Thymus (tissue), 11 donors: ENCODE data around the gene WDR82. TPM values are rescaled to one million over a fixed set of nuclear protein-coding genes. Genes with fewer than 3 reads are reported as not detected.

ENCODE experiments used
- DNase-seq, 9 donors: peaks; one replicate each; pipeline ENCODE4 v3.0.0-alpha.2; 2013; ENCODE audit warnings: low spot score in 9 of 9, low read depth in 6 of 9, missing footprints in 1 of 9
- H3K27ac ChIP-seq, 2 donors: one replicate each; pipeline ENCODE4 v1.5.1; 2013; ENCODE audit warnings: control low read depth in 1 of 2, low read depth in 1 of 2, low read length in 1 of 2, mild to moderate bottlenecking in 1 of 2, moderate library complexity in 1 of 2
- H3K27me3 ChIP-seq, 2 donors: one replicate each; pipeline ENCODE4 v1.5.1; 2013; ENCODE audit warnings: low read length in 1 of 2; ENCODE audit not compliant: control insufficient read depth in 2 of 2, insufficient read depth in 1 of 2
- H3K36me3 ChIP-seq, 2 donors: one replicate each; pipeline ENCODE4 v1.5.1; 2013; ENCODE audit warnings: low read length in 1 of 2, mild to moderate bottlenecking in 1 of 2, moderate library complexity in 1 of 2; ENCODE audit not compliant: control insufficient read depth in 2 of 2, insufficient read depth in 2 of 2
- H3K4me1 ChIP-seq, 2 donors: one replicate each; pipeline ENCODE4 v1.5.1; 2013; ENCODE audit warnings: low read length in 2 of 2; ENCODE audit not compliant: control insufficient read depth in 2 of 2, insufficient read depth in 2 of 2
- H3K4me3 ChIP-seq, 2 donors: one replicate each; pipeline ENCODE4 v1.5.1; 2013; ENCODE audit warnings: low read length in 2 of 2, control low read depth in 1 of 2, mild to moderate bottlenecking in 1 of 2
- H3K9me3 ChIP-seq, 2 donors: one replicate each; pipeline ENCODE4 v1.5.1; 2013; ENCODE audit warnings: low read length in 1 of 2, mild to moderate bottlenecking in 1 of 2; ENCODE audit not compliant: control insufficient read depth in 2 of 2, insufficient read depth in 1 of 2
- WGBS: extraction: QIAGEN DNeasy Blood & Tissue Kit; methylation state at CpG from one replicate; pipeline ENCODE4 v1.1.7; 2013; 5-methylcytosine and 5-hydroxymethylcytosine counted together
- polyA plus RNA-seq: library from polyadenylated mRNA; stranded (reverse); fragments of 200-250 nt; gene quantifications from one replicate; pipeline ENCODE4 v1.2.3, GENCODE V29; 2013
- total RNA-seq: library from RNA; stranded (reverse); fragments of 120-200 nt; gene quantifications from one replicate; pipeline ENCODE4 v1.2.4, GENCODE V29; 2013
- donor health status: healthy.

WDR82 gene
- total and polyA plus RNA-seq, 2 donors: 47.4 to 60.5 TPM

DNA sequence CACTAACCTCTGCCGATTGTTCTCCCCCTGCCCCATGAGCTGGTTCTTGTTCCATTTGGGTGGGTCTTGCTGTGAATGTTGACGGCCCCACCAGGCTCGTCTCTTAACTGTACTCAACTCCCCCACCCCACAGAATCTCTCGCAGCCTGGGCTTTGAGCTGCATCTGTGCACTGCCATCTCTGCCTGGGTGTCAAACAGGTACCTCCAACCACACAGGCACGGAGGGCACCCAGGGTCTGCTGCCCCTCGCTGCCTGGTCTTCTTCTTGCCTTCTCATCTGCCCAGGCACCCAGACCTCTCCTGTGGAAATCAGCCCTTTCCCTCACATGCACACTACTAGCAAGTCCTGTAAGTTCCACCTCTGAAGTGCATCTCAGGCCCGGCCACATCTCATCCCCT lies 63.1 kb downstream of the WDR82 start:
- peaks cover 22 to 40% of the 10 kb centered on the region in 2 donors for H3K4me1 ChIP-seq
- no peaks in the 10 kb centered on the region for H3K27me3 ChIP-seq
- whole genome bisulfite sequencing: 96% methylated on average over 7 of the region's 7 CpGs
- DNase-seq: no peak
- peaks cover 54 to 58% of the 10 kb centered on the region in 2 donors for H3K36me3 ChIP-seq
- H3K27ac ChIP-seq: no peak overlapping the region
- H3K4me3 ChIP-seq: no peak overlapping the region
- no peaks in the 10 kb centered on the region for H3K9me3 ChIP-seq

DNA sequence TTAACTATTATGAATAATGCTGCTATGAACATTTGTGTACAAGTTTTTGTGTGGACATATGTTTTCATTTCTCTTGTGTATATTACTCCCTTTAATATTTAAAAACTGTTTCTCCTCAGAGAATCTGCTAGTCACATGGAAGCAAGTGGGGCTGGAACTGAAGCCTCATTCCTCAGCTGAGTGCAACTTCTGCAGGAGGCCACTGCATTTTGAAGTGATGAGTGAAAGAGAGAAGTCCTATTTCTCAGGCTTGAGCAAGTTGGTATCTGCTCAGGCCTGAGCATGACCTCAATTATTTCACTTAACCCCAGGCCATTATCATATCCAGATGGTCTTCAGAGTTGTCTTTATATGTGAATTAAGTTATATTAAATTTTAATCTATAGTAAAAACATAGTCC lies 64.5 kb downstream of the WDR82 start:
- no peaks in the 10 kb centered on the region for H3K9me3 ChIP-seq
- DNase-seq: no peak
- no peak overlapping the region for H3K4me3 ChIP-seq
- no peak overlapping the region for H3K27ac ChIP-seq
- H3K27me3 ChIP-seq: no peaks in the 10 kb centered on the region
- peaks cover 63 to 67% of the 10 kb centered on the region in 2 donors for H3K36me3 ChIP-seq
- peaks cover 22 to 27% of the 10 kb centered on the region in 2 donors for H3K4me1 ChIP-seq

DNA sequence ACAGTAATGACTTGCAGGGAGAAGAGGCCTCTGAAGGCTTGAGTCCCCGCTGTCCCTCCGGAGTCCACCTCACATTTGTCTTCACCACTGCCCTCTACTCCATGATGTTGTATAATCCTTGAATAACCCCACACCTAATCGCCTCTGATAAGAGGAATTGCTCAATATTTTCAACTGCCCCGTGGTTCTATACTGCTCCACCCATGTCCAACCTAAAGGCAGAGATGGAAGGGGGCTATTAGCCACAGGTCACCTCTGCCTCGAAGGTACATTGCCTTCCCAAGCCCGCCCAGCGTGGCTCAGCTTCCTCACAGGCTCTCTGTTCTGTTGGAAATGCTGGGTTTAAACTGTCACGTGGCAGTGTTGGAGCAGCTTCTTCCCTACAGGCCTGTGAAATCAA lies 65.4 kb downstream of the WDR82 start:
- peaks cover 72 to 75% of the 10 kb centered on the region in 2 donors for H3K36me3 ChIP-seq
- H3K27me3 ChIP-seq: no peaks in the 10 kb centered on the region
- no peak overlapping the region for H3K4me3 ChIP-seq
- no peaks in the 10 kb centered on the region for H3K9me3 ChIP-seq
- whole genome bisulfite sequencing: 97% methylated on average over 8 of the region's 8 CpGs
- no peak overlapping the region for H3K27ac ChIP-seq
- DNase-seq: no peak
- H3K4me1 ChIP-seq: peaks cover 15 to 18% of the 10 kb centered on the region in 2 donors

DNA sequence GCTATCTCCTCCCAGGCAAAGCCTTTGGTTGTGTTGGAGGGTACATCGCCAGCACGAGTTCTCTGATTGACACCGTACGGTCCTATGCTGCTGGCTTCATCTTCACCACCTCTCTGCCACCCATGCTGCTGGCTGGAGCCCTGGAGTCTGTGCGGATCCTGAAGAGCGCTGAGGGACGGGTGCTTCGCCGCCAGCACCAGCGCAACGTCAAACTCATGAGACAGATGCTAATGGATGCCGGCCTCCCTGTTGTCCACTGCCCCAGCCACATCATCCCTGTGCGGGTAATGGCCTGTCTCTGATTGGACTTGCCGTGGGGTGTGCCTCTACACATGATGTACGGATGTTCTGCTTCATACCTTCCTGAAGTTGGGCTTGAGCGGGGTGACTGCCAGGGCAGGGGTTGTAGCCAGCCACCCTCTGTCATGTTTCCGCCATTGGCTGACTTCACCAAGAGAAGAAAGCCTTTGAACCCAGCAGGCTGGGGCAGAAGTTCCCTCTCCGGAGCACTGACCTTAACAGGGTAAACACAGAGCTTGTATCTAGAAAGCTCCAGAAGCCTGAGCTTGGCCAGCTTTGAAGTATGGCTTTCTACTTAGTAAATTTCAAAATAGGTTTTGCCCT lies 67.1 kb downstream of the WDR82 start:
- Histone ChIP-seq H3K4me1 (peaks cover under 1 to 2% of the 10 kb centered on the region in 2 donors), H3K4me3 (no peak overlapping the region), H3K27ac (no peak overlapping the region), H3K9me3 (no peaks in the 10 kb centered on the region), H3K36me3 (peaks cover 84 to 88% of the 10 kb centered on the region in 2 donors), H3K27me3 (no peaks in the 10 kb centered on the region)
- WGBS: 99% methylated on average over 18 of the region's 18 CpGs
- no peak for DNase-seq

DNA sequence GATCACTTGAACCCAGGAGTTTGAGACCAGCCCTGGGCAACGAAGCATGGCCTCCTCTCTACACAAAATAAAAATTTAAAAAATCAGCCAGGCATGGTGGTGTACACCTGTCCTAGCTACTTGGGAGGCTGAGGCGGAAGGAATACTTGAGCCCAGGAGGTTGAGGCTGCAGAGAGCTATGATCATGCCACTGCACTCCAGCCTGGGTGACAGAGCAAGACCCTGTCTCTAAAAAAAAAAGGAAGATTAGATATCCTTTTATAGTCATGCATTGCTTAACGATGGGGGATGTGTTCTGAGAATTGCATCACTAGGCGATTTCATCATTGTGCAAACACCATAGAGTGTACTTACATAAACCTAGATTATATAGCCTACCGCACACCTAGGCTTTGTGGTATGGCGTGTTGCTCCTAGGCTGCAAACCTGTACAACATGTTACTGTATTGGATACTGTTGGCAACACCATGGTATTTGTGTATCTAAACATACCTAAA lies 67.9 kb downstream of the WDR82 start:
- 97% methylated on average over 6 of the region's 6 CpGs for WGBS
- no peak overlapping the region for H3K4me3 ChIP-seq
- H3K27me3 ChIP-seq: no peaks in the 10 kb centered on the region
- no peaks in the 10 kb centered on the region for H3K9me3 ChIP-seq
- DNase-seq: no peak
- no peaks in the 10 kb centered on the region for H3K4me1 ChIP-seq
- H3K36me3 ChIP-seq: peaks cover 90 to 95% of the 10 kb centered on the region in 2 donors
- no peak overlapping the region for H3K27ac ChIP-seq

DNA sequence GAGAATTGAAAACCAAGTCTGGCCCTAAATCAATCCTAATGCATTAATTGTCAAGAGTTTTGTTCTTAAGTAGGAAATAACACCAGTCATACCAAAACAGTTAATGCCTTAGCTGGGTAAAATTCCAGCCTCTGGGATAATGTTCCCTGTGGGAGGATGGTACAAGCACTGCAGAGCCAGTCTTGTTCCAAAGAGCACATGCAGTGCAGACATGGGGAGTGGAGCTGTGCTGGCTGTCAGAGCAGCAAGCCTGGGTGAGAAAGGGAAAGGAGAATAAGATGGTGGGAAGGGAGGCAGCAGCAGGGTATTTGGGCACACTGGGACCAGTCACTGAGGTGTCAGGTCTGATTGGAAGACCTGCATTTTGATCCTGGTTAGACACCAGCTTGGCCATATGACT lies 68.4 kb downstream of the WDR82 start:
- H3K4me3 ChIP-seq: no peak overlapping the region
- no peaks in the 10 kb centered on the region for H3K4me1 ChIP-seq
- H3K9me3 ChIP-seq: no peaks in the 10 kb centered on the region
- peaks cover 90 to 95% of the 10 kb centered on the region in 2 donors for H3K36me3 ChIP-seq
- H3K27me3 ChIP-seq: no peaks in the 10 kb centered on the region
- H3K27ac ChIP-seq: no peak overlapping the region
- DNase-seq: no peak

DNA sequence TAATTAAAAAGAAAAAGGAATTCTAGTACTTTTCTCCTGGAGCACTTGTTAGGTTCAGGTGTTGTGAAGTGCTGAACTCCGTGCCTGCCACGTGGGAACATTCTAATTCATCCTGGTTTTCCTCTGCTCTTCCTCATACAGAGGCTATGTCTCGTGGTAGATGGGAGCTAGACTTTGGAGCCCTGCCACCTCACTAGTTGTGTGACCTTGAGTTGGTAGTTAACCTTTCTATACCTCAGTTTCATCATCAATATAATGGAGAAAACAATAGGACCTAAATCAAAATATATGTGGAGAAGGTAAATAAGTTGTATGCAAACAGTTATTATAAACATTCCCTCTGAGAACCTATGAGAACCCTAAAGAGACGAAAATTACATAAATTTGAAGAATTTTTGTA lies 69.9 kb downstream of the WDR82 start:
- DNase-seq: no peak
- Histone ChIP-seq H3K4me1 (no peaks in the 10 kb centered on the region), H3K9me3 (no peaks in the 10 kb centered on the region), H3K36me3 (peaks cover 90 to 95% of the 10 kb centered on the region in 2 donors), H3K27ac (no peak overlapping the region), H3K4me3 (no peak overlapping the region), H3K27me3 (no peaks in the 10 kb centered on the region)
- WGBS: 98% methylated on average over 4 of the region's 4 CpGs

DNA sequence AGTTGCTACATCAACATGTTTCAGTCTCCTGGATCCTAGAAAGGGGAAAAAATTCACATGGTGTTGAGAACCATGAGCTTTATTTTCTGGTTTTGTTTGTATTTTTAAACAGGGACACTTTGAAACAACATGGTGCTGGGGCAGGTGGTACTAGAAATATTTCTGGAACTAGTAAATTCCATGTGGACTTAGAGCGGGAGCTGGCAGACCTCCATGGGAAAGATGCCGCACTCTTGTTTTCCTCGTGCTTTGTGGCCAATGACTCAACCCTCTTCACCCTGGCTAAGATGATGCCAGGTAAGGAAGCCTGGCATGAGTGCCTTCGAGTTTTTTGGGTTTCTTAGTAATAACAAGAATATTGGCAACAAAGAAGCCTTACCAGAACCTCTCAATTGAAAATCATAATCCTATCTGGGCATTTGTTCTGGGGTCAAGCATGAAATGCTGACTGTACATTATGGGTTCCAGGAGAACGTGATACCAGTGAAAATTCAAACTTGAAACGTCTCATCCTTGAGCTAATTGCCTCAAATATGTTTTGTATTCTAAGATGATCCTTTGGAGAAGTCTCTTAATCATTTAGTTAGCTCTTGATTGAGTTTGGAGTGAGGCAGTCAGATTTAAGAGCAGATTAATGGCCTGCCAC lies 72.6 kb downstream of the WDR82 start:
- WGBS: 97% methylated on average over 6 of the region's 6 CpGs
- H3K4me1 ChIP-seq: peaks cover 2 to 3% of the 10 kb centered on the region in 2 donors

More for the DNA sequence above, 72.6 kb downstream of the WDR82 start:
- peaks cover 76 to 90% of the 10 kb centered on the region in 2 donors for H3K36me3 ChIP-seq
- H3K27me3 ChIP-seq: no peaks in the 10 kb centered on the region
- no peak overlapping the region for H3K4me3 ChIP-seq
- DNase-seq: no peak
- no peaks in the 10 kb centered on the region for H3K9me3 ChIP-seq
- H3K27ac ChIP-seq: no peak overlapping the region
